NCI-H2196 treated with DMSO at 0.1 percent for 48 hours (cell line): Measurements from ENCODE around the gene DNAL1.
A peak's percentile ranks its signal among the peaks of the same experiment; 100 is the strongest.

ENCODE experiments used
- DNase-seq: peaks from one replicate; lab custom pipeline; 2025; ENCODE audit not compliant: unreplicated experiment; lab: John Stamatoyannopoulos, UW

Gene DNAL1

DNA sequence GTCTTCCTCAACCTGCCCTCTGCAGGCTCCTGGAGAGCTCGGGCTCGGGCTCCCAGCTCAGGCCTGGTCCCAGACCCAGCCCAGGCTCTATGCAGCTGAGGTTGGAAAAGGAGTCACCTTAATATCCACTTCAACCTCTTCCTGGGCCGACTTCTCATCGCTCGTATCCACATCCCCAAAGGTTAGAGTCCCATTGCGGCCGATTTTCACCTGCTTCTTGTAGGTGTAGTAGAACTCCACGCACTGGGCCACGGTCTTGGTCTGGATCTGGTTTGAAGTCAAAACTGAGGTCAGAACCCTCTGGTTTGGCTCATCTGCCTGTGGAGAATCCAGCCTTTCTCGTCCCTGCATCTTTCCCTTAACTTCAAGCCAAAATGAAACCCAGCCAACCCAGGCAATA lies 77.8 kb downstream of the DNAL1 start:
- no peak for DNase-seq

DNA sequence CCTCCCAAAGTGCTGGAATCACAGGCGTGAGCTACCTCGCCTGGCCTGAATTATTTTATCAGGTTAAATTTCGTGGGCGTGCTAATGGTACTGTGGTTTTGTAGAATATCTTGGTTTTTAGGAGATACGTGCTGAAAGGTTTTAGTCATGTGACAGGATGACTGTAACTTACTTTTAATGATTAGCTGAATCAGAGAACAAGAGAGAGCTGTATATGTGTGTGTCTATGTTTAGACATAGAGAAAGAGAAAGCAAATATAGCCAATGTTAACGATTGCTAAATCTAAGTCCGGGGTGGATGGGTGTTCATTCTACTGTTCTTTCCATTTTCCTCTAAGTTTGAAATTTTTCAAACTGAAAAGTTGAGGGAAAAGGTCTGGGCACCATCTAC lies 78.6 kb downstream of the DNAL1 start:
- no peak for DNase-seq

DNA sequence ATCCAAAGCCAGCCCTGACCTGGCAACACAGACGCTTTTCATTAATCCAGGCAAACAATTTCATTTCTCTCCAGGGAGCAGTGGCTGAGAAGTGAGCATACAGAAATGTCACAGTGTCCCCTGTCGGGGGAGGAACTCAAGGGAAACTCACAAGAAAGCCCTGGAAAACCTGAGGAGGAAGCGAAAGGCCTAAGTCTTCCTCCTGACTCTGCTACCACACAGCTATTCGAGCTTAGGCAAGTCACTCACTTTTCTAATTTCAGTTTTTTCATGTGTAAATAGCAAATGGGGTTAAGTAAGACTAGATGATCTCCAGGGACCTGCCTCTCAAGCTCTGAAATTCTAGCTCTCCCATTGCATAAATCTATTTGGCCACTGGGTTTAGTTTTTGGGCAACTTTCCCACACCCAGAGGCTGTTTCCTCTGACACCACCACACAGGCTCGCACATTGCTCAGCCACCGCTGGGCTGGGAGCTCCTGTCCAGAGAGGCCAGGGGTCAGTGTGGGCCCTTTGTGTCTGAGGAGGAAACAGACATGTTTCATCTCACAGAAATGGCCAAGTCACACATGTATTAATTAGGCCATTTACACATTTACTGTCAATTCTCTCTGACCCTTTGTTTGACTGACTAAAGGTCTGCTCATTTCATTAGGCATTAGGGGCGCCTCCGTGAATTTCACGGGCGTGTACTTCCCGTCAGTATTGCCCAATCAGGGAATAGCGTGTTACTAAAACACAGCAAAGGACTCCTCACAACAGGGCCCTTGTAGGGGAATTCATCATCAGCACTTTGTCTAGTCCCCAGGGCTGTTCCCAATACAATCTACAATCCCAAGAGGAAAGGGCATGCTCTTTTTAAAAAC lies 79.2 kb downstream of the DNAL1 start:
- DNase-seq = no peak

DNA sequence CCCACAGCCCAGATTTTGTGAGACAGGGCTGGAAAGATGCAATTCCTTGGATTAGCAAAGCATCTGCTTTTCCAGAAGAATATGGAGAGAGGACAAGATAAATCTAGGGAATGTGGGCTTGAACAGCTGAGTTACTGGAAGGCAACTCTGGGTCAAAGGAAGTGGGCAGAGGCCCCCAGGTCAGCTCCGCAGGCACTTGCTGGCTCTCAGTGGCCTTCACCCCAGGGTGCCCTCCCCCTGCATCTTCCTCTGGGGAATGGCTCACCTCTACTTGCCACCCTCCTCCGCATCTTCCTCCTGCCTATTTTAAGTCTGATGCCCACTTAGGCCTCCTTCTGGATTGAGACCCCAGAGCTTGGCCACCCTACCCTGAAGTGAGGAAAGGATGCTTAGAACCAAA lies 79.9 kb downstream of the DNAL1 start:
- no peak for DNase-seq

DNA sequence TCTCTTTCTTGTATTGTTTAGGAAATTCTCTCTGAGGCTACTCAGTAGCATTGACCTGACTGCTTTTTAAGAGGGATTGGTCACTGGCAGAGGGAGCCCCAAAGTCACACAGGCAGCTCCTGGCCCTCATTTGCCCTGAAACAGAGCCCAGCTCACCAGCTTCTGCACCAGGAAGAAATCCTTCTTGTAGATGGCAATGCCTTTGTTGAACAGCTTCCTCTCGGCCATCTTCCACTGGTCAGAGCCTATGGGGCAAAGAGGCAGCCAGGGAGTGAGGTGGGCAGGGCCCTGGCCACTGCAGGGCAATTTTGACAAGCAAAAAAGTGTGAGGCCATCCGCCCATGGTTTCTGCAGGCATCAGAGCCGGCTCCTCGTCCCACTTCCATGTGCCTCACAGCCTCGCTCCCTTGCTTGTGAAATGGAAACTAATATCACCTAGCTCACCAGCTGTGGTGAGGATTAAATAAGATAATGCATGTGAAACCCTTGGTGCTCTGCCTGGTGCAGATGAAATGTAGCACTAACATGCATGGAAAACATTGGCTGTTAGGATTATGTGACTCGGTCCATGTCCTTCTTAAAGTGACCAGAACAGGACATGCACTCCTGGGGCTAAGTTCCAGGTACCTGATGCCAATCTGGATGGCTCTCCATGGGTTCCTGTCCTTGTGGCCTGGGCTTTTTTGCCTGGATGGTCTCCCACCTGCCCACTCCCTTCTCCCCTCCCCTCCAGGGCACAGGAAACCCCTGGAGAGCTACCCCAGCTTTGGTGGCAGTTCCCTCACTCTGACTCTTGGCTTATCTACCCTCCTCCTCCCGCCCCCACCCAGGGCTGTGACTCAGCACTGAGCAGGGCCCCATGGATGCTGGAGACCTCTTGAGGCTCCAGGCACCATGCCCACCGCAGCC lies 80.6 kb downstream of the DNAL1 start:
- no peak for DNase-seq

DNA sequence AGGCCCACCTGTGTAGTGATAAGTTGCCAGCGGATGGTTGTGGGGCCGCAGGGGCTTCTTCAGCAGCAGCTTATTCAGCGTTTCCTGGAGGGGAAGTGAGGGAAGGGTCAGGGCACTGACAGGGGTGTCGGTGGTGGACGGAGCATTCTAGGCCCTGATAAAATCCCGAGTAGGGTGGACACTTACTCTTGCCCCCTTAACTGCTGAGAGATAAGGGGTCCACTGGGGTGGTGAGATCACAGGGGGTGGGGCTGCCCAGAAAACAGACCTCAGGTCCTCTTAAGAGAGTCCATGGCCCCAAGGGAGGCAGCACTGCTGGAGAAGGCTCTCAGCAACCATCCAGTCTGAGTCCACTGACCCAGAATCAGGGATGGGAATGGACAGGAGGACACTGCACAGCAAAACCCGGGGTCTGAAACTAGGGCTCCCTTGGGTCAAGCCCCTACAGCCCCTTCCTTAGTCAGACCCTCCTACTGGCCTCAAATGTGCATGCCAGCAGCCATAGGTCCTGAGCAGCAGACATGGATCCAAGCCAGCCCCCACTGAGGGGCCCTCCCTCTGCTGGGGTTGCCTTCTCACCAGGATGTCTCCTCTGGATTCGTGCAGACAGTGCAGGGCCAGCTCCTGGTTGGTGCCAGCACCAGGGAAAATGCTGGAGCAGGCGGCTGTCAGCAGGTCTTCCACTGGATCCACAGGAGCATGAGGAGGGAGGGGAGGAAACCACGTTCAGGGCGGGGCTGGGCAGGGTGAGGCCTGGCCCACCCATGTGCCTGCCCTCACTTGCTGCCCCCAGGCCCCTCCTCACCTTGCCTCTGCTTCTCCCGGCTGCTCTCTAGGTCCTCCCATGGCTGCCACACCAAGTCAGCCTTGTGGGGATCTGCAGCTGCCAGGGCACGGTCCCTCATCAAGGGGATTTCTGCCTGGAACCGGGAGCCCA lies 81.5 kb downstream of the DNAL1 start:
- no peak for DNase-seq

DNA sequence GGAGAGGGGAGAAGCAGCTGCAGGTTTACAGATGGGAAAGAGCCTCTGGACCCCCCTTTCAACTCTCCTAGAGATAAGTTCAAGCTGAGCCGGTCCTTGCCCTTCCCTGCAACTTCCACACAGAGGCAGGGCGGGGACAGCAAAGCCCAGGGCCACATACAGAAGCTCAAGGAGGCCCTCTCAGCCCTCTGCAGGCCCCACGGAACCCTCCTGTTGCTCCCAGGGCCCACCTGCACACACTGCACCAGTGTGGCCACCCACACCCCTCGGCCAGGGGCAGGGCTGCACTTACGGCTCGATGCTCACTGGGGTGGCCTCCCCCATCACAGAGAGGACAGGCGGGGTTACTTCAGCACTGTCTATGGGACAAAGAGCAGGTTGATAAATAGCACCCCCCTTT lies 82.4 kb downstream of the DNAL1 start:
- no peak for DNase-seq

DNA sequence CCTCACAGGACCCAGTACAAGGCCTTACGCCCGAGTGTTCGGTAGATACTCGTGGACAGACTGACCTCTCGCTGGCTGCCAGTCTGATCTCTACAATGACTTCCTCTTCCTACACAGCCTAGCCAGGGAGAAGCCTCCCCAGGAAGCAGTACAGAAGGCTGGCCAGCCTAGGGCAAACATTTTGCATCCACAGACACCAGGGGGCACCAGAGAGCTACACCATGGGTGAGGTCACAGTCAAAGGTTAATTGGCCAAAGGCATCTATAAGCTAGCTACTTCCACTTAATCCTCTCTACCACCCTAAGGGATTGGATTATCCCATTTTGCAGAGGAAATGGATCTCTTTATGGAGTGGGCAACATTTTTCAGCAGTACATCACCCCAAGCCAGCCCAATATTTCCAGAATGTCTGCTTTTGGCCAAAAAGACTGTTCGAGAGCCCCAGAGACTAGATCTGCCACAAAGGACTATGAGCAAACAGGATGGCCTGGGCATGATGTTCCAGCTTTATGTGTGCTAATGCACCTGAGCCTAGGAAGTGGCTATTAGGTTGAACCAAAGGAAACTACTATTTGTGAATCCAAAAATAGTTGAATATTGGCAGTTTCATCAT lies 84.0 kb downstream of the DNAL1 start:
- DNase-seq = peak; percentile 66

DNA sequence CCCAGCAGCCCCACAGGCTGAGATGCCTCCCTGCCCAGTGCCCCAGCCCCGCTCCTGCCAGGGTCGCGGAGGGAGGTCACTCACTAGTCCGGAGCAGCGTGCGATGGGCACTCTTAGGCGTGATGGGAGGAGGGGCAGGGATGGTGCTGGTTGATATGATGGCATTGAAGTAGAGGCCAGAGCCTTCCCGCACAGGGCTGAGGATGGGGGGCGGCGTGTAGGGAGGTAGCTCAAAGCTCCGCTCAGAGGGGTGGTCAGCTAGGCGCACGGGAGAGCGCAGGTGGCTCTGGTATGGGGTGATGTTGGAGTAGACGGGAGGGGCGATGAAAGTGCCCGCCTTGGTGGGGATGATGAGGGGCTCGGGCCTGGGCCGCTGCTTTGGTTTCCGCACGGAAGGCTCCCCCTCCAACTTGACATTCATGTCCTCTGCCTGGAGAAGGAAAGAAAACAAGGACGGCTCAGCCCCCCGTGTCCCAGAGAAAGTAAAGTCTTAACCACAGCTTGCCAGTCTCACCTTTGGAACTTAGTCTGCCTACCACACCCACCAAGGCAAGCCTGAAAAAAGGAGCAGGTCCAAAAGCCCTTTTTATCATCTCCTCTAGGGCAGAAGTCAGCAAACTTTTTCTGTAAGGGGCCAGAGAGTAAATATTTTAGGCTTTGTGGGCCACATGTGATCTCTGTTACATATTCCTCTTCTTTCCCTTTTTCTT lies 84.9 kb downstream of the DNAL1 start:
- no peak for DNase-seq

DNA sequence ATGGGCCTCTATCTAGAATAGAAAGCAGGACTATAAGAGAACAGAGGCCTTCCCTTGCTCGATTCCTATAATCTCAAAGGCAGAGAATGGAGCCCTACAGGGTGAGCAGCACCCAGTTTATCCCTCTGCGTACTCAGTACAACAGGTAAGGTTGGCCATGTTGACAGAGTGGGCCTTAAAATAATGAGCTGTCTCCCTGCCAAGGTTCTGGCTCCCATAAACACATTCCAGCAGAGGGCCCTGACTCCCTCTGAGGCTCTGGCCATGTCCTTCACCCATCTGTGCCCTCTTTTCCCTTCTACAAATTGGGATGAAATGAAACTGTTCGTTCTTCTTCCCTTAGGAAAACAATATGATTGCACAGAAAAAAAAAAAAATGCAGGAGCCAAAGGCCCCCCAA lies 86.3 kb downstream of the DNAL1 start:
- DNase-seq = no peak

DNA sequence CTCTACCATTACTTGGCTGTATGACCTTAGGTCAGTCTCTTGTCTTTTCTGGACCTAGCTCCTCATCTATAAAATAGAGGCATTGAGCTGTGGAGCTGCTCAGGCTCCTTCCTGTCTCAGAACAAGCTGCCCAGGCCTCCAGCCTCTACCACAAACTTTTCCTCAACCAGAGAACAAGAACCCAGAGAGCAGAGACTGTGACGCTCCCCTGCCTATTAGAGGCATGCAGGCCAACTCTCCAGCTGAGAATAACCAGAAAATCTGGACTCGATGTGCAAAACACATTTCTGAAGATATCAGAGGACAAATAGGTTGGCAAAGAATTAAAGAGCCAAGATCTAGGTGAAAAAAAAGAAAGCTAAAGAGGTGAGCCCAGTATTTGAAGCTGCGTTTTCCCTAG lies 87.2 kb downstream of the DNAL1 start:
- no peak for DNase-seq

DNA sequence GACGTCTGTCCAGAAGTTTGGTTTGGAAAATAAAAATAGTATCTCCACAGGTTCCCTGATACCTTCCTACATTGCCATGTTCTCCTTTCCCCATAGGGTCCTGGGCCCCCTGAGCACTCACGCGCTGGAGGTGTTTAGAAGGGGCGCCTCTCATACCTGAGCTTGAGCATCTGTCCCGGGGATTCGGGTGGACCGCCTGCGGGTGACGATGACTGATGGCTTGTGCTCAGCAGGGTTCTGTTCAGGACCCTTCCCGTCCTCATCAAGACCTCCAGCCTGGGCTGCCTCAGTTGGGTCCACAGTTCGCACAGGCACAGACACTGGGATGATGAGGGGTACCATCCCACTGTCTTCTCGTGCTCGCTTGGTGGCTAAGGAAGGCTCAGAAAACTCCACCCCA lies 92.1 kb downstream of the DNAL1 start:
- no peak for DNase-seq

DNA sequence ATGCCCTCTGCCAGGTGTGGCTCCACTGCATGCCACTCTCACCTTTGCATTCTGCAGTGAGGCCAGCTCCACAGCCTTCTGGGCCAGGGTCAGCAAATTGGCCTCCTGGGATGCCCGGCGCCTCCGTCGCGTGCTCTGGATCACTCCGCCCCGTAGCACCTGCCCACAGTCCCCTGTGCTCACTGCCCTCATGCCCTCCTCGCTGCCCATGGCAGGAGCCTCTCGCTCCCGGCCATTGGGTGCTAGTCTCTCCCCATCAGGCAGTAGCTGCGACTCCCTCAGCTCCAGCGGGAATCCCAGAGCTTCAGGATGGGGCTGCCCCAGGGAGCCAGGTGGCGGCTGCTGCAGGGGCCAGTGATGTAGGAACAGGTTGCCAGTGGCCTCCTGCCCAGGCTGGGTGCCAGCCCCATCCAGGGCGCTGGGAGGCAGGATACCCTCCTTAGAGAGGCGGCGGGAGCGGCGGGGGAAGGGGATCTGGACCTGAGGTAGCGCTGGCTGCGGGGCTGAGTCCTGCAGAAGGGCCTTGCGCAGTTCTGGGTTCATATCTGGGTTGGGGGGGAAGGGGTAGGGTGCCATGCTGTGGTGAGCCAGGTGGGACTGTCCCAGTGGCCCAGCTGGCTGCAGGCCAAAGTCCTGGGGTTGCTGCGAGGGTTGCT lies 93.9 kb downstream of the DNAL1 start:
- DNase-seq = no peak

DNA sequence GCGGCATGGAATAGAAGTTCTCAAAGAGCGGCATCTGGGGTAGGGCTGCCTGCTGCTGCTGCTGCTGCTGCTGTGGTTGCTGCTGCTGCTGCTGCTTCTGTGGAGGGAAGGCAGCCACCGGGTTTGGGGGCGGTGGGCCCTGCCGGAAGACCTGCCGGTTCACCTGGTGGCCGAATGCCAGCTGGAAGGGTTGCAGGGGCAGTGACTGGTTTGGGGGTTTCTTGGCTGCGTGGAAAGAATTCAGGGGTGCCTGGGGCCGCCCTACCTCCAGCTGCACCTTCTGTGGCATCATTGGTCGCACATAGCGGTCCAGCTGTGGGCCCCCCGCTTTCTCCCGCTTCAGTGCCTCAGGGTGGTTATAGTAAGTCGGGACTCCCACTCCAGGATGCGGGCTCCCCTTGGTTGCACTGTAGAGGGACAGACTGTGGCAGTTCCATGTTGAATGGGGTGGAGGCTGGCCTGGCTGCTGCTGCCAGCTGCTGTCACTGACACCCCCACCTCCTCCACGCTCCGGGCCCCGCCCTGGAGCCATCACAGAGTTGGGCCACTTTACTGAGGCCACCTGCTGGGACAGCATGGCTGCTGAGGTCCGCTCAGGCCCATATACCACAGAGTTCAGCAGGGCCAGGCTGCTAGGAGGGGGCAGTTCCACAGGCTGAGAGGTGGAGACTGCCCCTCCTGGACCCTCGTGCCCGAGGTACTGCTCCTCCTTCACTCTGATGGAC lies 94.5 kb downstream of the DNAL1 start:
- no peak for DNase-seq

DNA sequence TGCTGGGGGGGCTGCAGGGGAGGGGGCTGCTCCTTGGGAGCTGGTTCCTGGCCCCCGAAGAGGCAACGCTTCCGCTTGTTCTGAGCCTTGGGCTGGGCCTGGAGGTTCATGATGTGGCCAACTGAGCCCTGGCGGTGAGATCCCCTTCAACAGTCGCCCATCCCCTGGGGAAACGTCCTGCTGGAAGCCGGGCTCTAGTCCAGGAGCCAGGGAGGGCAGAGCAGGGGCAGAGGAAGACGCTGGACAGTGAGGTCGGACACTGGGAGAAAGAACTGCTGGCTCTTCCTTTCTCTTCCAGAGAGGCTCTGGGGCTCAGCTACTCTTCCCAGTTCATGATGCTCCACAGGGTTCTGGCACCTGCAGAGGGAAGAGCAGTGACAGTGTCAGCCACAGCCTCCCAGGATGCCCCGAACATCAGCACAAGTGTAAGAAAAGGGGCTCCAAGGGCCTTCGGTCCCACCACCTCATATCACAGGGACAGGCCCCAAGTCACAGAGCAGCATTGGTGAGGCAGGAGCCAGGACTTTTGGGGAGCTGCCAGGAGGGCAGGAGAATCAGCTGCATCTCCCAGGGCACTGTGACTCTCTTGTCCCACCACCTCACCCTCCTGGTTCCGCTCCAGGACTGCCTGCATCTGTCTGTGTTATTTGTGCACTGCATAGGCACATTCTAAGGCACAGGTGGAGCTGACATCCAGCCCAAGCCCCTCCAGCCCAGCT lies 95.3 kb downstream of the DNAL1 start:
- DNase-seq = no peak

DNA sequence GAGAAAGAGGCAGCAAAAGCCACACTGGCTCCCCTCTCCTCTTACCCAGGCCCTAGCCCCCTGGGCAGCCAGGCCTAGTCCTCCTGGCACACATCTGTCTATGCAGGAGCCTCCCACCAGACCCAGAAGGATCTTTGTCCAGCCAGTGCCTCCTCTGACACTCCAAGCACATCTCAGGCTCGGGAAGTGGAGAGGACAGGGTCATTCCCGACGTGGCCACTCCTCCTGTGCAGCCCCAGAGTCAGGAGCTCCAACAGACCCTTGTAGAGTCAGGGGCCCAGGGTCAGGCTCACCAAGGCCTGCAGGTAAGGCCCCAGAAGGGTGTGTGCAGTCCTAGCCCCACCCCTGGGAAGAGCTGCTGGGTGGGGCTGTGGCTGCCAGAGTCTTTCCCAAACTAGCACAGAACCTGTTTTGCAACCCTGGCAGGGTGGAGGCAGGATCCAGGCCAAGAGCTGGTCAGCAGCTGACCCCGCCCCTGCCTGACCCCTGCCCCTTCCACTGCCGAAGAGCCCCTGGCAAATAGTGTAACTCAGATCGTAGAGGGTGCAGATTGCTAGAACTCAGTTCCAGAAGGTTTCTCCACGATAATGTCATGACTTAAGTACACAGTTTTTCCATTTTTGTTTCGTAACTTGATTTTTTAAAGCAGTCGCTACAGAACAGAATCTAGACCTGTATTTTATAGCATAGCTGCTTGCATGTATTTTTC lies 96.0 kb downstream of the DNAL1 start:
- DNase-seq = no peak

DNA sequence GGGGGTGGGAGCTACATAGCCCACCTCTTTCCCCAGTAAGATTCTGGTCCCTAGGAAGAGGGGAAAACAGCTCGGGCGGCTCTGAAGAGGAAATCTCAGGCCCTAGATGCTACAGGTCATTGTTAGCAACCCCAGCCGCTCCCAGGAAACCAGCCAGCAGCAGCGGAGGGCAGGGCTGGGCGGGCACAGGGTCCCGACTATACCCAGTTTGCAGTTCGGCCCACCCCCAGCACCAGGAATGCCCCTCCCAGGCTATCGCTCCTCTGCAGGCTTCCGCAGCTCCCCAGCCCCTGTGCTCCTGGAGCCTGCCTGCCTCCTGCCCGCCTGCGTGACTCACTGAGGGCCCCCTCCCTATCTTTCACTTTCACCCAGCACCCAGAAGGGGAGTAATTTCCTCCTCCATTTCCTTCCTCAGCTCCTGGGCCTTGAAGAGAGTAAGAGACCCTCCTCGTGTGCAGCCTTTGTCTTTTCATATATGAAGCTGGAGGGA lies 96.6 kb downstream of the DNAL1 start:
- DNase-seq = no peak
